HK-2 (cell line): ENCODE measurements around the gene MPDZ.

Experiments
- DNase-seq: peaks from one replicate; pipeline ENCODE4 v3.0.0-alpha.2; 2018; ENCODE audit not compliant: unreplicated experiment

Gene MPDZ

DNA sequence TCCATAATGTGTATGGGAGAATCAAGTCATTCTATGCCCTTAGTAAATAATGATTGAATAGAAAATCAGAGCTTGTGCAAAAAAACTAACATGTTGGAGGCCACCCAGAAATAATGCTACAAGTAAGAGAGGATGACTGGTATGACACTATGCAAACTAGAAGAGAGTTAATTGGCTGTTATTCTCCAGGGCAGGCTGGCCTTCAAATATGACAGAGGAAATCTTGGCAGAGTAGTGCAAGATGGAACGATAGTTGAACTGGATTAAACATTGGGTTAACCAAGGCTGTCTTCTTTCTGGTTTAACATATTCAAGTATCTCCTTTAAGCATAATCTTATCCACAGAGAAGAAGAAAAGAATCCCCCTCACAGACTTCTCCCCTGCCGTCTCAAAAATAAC, 196.1 kb downstream of the MPDZ start:
- DNase-seq = no peak

- DNase-seq = no peak
Observed at GRCh38 chr9:13082796-13083195, 196.7 kb downstream of the MPDZ start.

- no peak for DNase-seq
Observed at GRCh38 chr9:13078164-13078563, 201.3 kb downstream of the MPDZ start.

- DNase-seq = no peak
Observed at GRCh38 chr9:13076616-13077015, 202.9 kb downstream of the MPDZ start.

DNA sequence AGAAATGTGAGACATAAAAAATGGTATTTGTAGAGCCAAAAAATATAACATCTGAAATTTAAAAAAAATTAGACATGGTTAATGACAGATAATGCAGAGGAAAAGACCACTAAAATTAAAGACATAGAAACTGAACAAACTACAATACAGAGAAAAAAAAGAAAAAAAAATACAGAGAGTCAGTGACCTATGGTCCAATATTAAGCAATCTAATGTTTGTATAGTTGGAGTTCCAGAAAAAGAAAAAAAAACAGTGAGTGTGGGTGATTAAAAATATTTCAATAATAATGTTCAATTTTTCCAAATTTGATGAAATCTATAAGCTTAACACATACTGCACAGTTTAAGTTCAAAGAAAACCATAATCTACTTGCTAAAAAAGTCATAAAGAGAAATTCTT, 207.6 kb downstream of the MPDZ start:
- no peak for DNase-seq

- no peak for DNase-seq
Observed at GRCh38 chr9:13070612-13071595, 208.6 kb downstream of the MPDZ start.

GRCh38 chr9:13069498-13069897, 210.0 kb downstream of the MPDZ start:
- DNase-seq = no peak

DNA sequence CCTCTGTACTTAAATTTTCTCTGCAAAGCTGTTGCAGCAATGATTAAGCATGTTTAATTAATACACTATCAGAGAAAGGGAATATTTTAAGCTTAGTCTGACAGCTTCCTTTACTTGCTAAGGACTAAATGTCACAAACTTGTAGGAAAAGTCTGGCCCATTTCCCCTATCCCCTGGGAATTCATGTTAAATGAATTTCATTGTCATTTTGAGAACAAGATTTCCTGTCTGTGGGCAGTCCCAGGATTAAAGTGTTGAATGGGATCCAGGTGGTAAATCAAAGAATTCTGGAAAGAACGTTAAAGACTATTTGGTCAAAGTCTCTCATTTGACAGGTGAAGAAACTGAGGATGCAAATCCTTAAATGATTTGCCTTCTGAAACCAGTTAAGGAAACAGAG, 214.8 kb downstream of the MPDZ start:
- DNase-seq = no peak

DNA sequence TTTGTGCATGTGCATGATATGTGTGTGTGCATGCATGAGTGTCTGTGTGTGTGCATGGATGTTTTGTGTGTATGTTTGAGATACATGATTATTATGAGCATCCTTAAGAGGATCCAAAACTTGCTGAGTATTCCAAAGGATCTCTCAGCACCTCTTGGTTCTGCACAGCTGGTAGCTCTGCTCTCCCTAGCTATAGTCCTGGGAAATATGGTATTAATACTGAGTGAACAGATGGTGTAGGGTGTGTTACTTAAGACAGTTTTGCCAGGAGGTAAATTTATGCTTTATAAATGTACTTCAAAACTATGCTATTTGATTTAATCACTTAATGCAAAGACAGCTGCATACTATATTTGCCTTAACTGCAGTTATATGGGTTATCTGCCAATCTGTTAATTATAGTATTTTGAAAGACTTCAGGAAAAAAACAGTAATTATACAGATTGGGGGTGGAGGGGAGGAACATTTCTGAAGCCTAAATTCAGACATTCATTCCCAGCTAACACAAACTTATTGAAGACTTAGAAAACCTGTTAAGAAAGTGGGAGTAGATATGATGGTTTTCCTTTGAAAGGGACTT, 215.5 kb downstream of the MPDZ start:
- DNase-seq = no peak

GRCh38 chr9:13061390-13061789, 218.1 kb downstream of the MPDZ start:
- no peak for DNase-seq
